Measurements from ENCODE around the gene SGF29.
"Not testable (repeated sequence)": the region's sequence is repeated elsewhere in the genome, so short reads cannot be mapped to it uniquely, and the experiment has no call there.

The SGF29 gene

DNA sequence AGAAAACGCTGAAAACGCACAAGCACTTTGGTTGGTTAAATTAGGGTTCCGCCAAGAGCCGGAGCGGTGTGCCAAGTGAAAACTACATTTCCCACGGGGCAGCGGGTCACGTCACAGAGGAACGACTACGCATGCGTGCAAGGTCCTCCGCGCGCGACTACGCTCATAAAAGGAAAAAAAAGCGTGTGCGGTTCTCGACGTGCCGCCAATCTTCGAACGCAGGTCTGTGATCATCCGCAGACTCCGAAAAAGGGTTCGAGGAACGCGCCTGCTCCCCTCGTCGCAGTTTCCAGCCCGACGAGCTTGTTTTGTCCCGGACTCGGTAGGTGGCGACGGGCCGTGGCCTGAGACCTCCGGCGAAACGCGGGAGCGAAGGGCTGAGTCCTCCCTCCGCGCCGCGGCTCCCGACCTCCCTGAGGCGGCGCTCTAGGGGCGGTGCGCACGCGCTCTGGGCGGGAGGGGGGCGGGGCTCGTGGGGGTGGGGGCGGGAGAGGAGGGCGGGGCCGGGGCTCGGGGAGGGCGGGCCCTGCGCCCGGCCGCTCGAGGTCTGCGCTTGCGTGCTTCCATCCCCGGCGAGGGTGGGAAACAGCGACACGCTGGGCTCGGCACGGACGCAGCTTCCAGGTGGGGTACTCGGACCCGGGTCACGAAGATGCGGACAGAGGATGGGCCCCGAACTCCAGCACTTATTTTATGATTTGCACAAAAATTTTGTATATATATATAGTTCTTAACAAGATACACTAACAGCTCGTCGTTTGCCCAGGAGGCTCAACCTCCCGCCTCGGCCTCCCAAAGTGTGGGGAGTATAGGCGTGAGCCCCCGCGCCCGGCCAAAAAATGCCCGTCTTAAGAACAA lies at the start of gene SGF29:
Gene SGF29 (plus strand): TSS at position 145 of the 858 bp plus-strand sequence. CDS start 27,150 bp downstream, outside the sequence.
- DNase-seq (ENCODE audit: low read depth) = peak; percentile 82

DNA sequence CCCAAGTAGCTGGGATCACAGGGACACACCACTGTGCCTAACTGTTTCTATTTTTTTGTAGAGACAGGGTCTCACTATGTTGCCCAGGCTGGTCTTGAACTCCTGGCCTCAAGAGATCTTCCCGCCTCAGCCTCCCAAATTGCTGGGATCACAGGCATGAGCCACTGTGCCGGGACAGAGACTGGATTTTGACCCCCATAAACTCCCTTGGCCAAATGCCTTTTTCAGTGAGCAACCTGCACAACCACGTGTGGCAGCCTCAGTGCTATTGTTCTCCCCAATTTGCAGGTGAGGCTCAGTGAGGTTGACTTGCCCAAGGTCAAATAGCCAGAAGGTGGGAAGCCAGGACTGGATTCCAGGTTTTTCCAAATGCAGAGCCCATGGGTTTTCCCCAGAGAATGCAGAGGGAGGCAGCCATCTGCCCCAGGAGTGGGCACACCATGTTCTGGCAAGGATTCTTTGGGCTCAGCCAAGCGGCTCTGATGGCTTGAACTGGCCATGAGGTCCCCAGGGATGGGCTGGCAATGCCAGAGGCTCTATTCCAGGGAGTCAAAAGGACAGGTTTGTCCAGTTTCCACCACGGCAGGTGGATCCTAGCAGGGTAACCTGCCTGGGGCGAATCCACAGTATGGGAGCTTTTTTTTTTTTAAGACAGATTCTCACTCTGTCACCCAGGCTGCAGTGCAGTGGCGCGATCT lies 48.9 kb upstream of the SGF29 start:
- DNase-seq (ENCODE audit: low read depth) = no peak

DNA sequence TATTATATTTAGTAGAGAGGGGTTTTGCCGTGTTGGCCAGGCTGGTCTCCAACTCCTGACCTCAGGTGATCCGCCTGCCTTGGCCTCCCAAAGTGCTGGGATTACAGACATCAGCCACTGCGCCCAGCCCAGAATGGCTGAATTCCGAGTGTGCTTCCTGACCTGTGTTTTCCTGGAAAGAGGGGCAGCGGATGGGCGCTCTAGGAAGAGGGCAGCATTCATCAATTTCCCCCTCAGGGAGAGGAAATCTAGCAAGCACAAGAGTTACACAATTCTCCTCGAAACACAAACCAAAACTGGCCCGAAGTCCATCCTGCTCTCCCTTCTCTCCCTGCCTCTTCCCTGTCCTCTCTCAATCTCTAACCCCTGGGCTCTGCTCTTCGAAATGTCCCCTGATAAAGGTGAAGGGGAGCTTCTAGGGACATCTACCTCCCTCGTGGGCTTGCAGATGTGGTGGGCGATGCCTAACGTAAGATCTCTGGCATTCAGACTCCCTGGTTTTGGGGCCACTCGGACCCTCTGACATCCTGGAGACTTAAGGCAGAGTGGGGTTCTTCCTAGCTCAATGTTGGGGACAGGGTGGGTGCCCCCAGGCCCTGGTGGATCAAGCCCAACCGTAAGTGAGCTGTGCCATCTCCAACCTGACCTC lies 48.1 kb upstream of the SGF29 start:
- DNase-seq (ENCODE audit: low read depth) = no peak

DNA sequence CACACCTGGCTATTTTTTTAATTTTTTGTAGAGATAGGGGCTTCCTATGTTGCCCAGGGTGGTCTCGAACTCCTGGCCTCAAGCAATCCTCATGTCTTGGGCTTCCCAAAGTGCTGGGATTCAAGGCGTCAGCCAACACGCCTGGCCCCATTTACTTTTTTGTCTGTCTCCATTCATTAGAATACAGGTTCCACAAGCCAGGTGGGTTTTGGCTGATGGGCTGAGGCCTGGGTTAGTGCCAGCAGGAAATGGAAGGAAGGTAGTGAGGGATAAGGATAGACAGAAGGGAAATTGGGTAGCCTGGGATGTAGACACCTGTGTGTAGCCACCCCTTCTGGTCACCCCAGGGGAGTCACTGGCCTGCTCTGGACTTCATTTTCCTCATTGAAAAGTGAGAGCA lies 42.7 kb upstream of the SGF29 start:
- DNase-seq (ENCODE audit: low read depth) = no peak

DNA sequence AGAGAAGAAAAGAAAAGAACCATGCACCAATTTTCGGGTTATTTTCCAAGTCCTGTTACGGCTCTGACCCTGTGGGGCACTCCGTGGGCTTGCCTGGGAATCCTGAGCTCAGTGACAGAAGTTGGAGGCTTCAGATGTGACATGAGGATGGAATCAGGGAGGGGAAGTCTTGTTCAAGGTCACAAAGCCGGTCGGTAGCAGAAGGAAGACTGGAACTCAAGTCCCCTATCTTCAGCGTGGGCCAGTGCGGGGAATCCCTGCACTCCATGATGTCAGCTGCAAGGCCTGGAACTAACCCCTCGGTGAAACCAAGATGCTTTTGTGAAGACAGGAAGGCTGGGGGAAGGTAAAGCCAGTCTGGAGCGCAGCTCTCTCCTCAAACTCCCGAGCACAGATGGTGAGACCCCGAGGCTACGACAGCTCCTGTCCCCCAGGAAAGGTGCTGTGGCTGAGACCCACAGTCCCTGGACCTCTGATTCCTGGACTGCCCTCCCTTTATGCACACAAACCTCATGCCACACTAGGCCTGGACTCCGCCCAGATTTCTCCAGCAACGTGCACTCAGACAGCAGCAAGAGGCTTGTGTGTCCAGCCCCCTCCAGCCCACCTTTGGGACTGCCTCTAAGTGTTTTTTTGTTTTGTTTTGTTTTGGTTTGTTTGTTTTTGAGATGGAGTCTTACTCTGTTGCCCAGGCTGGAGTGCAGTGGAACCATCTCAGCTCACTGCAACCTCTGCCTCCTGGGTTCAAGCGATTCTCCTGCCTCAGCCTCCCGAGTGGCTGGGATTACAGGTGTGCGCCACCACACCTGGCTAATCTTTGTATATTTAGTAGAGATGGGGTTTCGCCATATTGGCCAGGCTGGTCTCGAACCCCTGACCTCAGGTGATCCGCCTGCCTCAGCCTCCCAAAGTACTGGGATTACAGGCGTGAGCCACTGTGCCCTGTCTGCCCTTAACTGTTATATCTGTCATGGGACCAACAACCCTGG lies 41.6 kb upstream of the SGF29 start:
- DNase-seq (ENCODE audit: low read depth) = no peak

DNA sequence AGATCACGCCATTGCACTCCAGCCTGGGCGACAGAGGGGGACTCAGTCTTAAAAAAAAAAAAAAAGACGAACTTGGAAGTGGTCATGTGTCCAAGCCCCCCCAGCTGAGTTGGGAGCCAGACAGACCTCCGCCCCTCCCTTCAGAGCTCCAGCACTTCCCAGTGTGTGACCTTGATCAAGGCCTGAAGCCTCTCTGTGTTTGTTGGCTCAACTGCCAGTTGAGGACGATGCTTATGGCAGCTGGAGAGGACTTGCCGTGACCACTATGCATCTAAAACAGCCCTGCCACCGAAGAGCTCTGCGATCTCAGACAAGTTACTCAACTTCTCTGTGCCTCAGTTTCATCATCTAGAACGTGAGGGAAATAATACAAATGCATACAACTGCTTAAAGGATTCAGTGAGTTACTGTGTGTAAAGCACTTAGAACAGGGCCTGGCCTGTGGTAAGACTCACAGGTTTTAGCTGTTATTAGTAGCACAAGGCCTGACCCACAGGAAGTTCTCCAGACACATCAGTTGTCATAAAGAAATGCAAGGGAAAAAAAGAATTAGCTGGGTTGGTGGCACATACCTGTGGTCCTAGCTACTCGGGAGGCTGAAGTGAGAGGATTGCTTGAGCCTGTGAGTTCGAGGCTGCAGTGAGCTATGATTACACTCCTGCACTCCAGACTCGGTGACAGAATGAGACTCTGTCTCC lies 40.1 kb upstream of the SGF29 start:
- no peak for DNase-seq (ENCODE audit: low read depth)

DNA sequence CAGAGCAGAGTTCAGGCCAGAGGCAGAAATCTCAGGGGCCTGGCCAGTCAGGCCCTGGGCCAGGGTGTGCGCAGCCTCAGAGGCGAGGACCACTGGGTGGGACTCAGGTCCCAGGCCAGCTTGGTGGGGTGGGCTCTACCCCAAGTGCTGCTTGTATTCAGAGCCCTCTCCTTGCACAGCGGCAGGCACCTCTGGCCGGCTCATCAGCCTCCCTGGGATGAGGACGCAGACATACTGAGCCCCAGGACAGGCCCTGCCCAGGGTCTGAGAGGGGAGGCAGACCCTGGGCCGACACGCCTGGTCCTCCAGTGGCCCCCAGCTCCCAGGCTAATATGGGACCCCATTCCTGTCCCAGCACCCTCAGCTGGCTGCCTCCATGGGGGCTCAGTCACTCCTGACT lies 39.5 kb upstream of the SGF29 start:
- DNase-seq (ENCODE audit: low read depth) = no peak

DNA sequence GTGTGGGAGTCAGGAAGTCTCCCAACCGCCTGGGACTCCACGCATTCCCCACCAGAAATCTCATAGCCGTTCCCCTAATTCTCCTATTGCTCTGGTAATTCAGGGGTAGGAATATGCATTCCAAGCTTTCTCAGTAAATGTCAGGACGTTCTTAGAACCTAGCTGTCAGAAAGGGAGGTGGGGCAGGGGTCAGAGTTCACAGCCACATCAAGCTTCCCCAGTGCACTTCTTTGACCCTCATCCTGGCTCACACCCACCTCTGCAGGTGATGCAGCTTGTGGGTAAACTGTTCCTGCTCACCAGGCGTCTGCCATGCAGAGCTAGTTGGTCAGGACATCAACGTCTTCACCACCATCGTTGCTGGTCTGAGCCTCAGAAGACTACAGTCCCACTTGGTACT lies 33.0 kb upstream of the SGF29 start:
- DNase-seq (ENCODE audit: low read depth) = no peak

DNA sequence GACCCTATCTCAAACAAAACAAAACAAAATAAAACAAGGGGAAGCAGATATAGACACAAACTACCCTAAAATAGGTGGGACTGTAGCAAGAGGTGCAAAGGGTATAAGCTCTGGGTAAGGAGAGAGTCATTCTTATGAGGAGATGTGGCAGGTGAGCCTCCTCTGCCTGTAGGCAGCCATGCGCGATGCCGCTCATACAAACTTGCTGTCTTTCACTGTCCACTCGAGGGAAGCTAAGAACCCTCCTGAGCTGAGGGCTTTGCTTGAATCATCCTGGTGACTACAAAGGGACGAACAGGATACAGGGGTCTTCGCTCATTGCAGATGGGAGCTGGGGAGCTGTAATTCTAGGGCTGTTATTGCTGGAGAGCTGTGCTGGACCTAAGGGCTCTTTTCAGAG lies 32.3 kb upstream of the SGF29 start:
- DNase-seq (ENCODE audit: low read depth) = no peak

DNA sequence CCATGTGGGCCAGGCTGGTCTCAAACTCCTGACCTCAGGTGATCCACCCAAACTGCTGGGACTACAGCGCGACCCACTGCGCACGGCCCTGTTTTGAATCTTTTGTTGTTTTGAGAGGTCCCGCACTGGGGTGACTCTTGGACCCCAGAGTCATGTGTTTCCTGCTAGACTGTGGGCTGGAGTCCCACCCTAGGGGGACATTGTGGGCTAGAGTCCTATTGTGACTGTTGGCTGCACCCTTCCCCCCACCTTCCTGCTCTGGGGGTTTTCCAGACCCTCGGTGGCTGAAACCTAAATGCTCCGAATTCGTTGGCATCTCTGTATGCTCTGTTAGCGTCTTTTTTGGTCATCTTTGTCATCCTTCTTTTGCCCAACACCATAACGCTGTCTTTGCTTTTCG lies 30.9 kb upstream of the SGF29 start:
- DNase-seq (ENCODE audit: low read depth) = no peak

DNA sequence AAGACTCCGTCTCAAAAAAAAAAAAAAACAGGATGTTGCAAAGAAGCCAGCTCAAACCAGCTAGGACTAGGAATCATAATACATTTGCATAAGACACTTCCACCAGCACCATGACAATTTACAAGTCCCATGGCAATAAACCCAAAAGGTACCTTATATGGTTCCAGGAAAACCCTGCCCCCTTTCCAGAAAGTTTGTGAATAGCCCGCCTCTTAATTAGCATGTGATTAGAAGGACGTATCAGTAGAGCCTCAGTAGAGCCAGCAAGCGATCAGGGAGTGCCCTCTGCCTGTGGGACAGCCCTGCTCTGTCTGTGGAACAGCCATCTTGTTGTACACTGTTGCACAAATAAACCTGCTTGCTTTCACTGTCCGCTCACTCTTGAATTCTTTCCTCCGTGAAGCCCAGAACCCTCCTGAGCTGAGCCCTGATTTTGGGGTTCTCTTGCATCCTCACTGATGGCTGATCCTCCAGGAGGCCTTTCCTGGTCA lies 29.0 kb upstream of the SGF29 start:
- DNase-seq (ENCODE audit: low read depth) = no peak

DNA sequence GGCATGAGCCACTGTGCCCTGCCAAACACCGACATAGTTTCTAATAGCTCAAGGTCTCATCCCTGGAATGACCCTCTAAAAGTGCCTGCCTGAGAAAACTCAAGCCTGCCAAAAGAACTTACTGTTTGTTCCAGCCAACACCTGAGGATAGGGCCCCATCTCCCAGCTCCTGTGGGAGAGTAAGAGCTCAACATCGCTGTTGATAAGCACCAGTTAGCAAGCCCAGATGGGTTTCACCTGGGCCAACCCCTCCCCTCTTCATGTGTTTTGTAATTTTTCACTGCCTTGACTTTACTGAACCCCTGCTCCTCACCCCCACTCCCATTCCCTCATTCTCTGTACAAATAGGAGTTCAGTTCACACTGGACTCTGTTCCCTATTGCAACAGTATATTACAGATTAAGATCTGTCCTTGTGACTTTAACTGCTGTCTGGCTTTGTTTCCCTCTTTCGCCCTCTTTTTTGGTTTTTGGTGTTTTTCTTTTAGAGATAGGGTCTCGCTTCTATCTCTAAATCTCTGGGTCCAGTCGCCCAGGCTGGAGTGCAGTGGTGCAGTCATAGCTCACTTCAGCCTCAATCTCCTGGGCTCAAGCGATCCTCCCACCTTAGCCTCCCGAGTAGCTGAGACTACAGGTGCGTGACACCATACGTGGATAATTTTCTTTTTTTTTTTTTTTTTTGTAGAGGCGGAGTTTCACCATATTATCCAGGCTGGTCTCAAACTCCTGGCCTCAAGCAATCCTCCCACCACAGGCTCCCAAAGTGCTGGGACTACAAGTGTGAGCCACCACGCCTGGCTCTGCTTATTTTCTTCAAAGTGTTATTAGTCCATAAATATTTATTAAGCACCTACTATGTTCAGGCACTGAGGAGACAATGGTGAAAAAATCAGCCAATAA lies 27.3 kb upstream of the SGF29 start:
- DNase-seq (ENCODE audit: low read depth) = no peak

DNA sequence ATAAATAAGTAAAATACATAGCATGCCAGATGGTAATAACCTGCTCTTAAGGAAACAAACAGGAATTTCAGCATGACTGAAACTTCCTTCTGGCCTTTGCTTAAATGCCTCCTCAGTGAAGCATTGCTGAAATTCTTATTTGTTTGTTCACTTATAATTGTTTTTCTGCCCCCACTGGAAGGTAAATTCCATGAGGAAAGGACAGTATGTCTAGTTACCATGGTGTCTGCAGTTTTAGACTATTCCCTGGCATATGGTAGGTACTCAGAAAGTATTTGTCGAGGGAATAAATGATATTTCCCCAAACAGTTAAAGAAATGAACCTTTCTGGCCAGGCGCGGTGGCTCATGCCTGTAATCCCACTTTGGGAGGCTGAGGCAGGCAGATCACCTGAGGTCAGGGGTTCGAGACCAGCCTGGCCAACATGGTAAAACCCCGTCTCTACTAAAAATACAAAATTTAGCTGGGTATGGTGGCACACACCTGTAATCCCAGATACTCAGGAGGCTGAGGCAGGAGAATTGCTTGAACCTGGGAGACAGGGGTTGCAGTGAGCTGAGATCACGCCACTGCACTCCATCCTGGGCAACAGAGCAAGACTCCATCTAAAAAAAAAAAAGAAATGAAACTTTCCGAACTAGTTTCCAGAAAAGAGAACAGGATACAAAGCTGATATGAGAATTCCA lies 26.5 kb upstream of the SGF29 start:
- not testable (repeated sequence) for DNase-seq (ENCODE audit: low read depth)

DNA sequence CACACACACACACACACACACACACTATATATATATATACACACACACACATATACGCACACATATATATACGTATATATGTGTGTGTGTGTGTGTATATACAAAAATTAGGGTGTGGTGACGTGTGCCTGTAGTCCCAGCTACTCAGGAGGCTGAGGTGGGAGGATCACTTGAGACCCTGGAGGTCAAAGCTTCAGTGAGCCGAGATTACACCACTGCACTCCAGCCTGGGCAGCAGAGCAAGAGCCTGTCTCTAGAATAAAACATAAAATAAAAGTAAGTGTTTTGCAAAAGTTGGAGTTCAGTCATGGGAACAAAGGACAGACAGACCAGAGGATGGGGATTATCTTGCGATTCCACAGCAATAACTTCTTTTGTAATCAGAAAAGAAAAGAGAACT lies 25.7 kb upstream of the SGF29 start:
- no peak for DNase-seq (ENCODE audit: low read depth)

DNA sequence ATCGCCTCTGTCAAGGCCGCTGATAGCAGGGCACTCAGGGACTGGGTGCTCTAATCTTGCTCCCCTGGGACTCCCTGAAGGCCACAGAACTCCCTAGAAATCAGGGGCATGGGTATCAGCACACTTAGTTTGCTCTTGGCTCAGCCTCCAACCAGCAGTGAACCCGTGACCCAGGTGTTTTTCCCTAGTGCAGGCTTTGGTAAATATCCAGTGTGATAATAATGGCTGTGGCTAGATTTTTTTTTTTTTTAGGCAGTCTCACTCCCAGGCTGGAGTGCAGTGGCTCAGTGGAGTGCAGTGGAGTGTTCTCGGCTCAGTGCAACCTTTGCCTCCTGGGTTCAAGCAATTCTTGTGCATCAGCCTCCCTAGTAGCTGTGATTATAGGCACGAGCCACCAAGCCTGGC lies 25.3 kb upstream of the SGF29 start:
- no peak for DNase-seq (ENCODE audit: low read depth)

DNA sequence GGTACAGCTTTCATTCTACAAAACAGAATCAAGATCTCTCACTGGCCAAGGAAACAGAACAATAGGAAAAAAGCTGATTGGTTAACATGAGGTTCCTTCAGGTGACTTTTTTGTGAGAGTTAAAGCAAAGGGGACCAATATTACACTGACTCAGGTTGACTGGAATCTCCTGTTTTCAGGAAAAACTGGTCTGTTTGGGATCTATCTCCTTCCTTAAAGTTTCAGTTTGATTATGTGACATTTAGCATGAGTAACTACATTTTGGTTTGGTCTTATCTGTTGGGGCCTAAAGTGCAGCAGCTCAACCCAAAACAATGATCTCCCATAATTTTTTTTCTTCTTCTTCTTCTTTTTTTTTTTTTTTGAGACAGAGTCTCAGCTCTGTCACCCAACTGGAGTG lies 24.6 kb upstream of the SGF29 start:
- DNase-seq (ENCODE audit: low read depth) = no peak

DNA sequence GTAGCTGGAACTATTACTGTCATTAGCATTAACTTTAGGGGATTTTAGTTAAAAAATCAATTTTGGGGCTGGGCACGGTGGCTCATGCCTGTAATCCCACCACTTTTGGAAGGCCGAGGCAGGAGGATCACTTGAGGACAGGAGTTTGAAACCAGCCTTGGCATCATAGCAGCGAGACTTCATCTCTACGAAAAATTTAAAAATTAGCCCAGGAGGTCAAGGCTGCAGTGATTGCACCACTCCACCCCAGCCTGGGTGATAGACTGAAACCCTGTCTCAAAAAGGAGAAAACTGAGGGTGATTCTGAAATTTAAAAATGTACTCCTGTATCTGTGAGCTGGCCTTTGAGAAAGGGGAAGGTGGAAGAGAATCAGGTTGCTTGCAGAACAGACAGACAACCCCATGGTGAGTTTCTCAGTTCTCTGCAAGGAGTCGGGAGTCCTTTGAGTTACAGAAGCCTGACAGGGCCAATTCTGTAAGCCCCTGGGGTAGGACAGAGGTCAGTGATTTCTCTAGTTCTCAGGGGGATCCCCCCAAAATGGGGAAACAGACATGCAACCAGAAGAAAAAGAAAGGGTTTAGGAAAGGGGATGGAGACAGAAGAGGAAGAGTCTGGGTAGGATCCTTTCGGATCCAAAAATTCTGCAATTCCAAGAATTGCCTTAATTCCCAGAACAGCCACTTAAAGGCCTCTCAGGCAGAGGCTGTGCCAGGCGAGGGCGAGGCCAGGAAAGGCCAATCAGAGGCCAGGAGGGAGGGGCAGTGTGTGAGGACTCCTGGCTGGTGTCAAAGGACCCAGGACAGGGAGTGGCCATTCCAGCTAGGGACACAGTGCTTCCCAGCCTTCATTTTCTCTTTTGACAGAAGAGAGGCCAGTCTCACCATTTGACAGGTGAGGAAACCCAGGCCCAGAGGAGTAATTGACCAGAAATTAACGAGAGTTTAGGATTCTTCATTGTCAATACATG lies 21.7 kb upstream of the SGF29 start:
- no peak for DNase-seq (ENCODE audit: low read depth)
